Hepatocyte (in vitro differentiated cells): ENCODE results near the gene LITAF.

ENCODE experiments used
- CTCF ChIP-seq: fragments of 200-600 bp; sonication (generic); IDR thresholded peaks from 2 replicates; pipeline ENCODE4 v1.5.1; 2016; ENCODE audit warnings: antibody characterized with exemption, mild to moderate bottlenecking; ENCODE audit not compliant: poor library complexity
- EZH2 ChIP-seq: fragments of 200-600 bp; sonication (generic); IDR thresholded peaks from 2 replicates; pipeline ENCODE4 v1.6.1; 2016; ENCODE audit warnings: antibody characterized with exemption, mild to moderate bottlenecking, borderline replicate concordance

DNA sequence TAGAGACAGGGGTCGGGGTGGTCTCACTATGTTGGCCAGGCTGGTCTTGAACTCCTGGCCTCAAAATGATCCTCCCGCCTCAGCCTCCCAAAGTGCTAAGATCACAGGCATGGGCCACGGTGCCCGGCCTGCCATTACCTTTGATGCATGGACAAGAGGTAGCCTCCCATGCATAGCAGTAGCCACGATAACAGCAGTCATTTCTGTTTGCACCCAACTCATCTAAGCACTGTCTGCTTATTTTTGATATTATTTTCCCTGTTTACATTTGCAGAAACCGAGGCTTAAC lies 44.0 kb upstream of the LITAF start:
- no peak for TF ChIP-seq CTCF
- no peak for TF ChIP-seq EZH2
